ENCODE measurements around the gene BCL2A1. TPM values are rescaled to one million over a fixed set of nuclear protein-coding genes. Genes with fewer than 3 reads are reported as not detected.

The BCL2A1 gene
- total RNA-seq, 2 donors from 2014 or later: not detected

DNA sequence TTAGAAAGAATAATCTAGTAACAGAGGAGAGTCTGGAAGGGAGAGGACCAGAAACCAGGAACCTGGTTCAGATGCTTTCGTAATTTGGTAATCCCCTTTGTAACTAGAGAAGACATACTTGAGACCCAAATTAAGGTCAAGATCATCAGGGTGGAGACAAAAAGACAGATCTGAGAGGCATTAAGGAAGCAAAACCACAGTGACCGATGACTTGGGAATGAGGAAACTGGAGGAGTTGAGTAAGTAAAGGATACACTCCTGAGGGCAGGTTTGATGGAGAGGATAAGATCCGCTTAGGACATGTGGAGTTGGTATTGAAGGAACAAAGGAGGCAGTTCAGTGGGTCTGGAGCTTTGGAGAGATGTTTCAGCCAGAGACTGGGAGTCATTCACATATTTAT, 23.6 kb upstream of the BCL2A1 start:
- Mint-ChIP-seq H3K4me1 (no peaks in the 10 kb centered on the region), H3K9me3 (no peaks in the 10 kb centered on the region), H3K4me3 (no peak overlapping the region), H3K27me3 (ENCODE audit: insufficient read depth) (no peaks in the 10 kb centered on the region), H3K36me3 (ENCODE audit: low read depth) (no peaks in the 10 kb centered on the region), H3K27ac (no peak overlapping the region)
- Histone ChIP-seq H3K27ac (ENCODE audit: low read depth, low read length) (no peak overlapping the region), H3K4me1 (ENCODE audit: control insufficient read depth, insufficient read depth, low read length) (no peaks in the 10 kb centered on the region), H3K9ac (ENCODE audit: extremely low read depth, low read length, poor library complexity, severe bottlenecking) (no peak overlapping the region), H3K27me3 (ENCODE audit: control insufficient read depth, insufficient read depth, low read length, poor library complexity, severe bottlenecking) (no peaks in the 10 kb centered on the region), H3K4me3 (ENCODE audit: low read length) (no peak overlapping the region), H3K9me3 (ENCODE audit: control insufficient read depth, low read length) (no peaks in the 10 kb centered on the region), H3K36me3 (ENCODE audit: control insufficient read depth, insufficient read depth, low read length) (no peaks in the 10 kb centered on the region)
- TF ChIP-seq, protein P1, sequence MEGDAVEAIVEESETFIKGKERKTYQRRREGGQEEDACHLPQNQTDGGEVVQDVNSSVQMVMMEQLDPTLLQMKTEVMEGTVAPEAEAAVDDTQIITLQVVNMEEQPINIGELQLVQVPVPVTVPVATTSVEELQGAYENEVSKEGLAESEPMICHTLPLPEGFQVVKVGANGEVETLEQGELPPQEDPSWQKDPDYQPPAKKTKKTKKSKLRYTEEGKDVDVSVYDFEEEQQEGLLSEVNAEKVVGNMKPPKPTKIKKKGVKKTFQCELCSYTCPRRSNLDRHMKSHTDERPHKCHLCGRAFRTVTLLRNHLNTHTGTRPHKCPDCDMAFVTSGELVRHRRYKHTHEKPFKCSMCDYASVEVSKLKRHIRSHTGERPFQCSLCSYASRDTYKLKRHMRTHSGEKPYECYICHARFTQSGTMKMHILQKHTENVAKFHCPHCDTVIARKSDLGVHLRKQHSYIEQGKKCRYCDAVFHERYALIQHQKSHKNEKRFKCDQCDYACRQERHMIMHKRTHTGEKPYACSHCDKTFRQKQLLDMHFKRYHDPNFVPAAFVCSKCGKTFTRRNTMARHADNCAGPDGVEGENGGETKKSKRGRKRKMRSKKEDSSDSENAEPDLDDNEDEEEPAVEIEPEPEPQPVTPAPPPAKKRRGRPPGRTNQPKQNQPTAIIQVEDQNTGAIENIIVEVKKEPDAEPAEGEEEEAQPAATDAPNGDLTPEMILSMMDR (conservative IDR thresholded peaks at IDR 0.05): no peak
- DNase-seq: no peak
- WGBS, 2 experiments (ENCODE audit: insufficient coverage in 1 of 2, insufficient read length in 1 of 2): 91 to 92% methylated on average over 3 of the region's 3 CpGs

GRCh38 chr15:79991826-79992225, 20.8 kb upstream of the BCL2A1 start:
- no peak overlapping the region for H3K27ac ChIP-seq (ENCODE audit: low read depth, low read length)
- no peaks in the 10 kb centered on the region for H3K4me1 ChIP-seq (ENCODE audit: control insufficient read depth, insufficient read depth, low read length)
- no peak overlapping the region for H3K9ac ChIP-seq (ENCODE audit: extremely low read depth, low read length, poor library complexity, severe bottlenecking)
- TF ChIP-seq, protein P1 (conservative IDR thresholded peaks at IDR 0.05): no peak
- no peaks in the 10 kb centered on the region for H3K36me3 Mint-ChIP-seq (ENCODE audit: low read depth)
- H3K9me3 ChIP-seq (ENCODE audit: control insufficient read depth, low read length): no peaks in the 10 kb centered on the region
- H3K4me3 ChIP-seq (ENCODE audit: low read length): no peak overlapping the region
- no peaks in the 10 kb centered on the region for H3K27me3 Mint-ChIP-seq (ENCODE audit: insufficient read depth)
- H3K4me3 Mint-ChIP-seq: no peak overlapping the region
- H3K4me1 Mint-ChIP-seq: no peaks in the 10 kb centered on the region
- no peaks in the 10 kb centered on the region for H3K27me3 ChIP-seq (ENCODE audit: control insufficient read depth, insufficient read depth, low read length, poor library complexity, severe bottlenecking)
- WGBS, 2 experiments (ENCODE audit: insufficient coverage in 1 of 2, insufficient read length in 1 of 2): 72 to 100% methylated on average over 1 to 4 of the region's 4 CpGs
- H3K27ac Mint-ChIP-seq: no peak overlapping the region
- peaks cover 2% of the 10 kb centered on the region for H3K9me3 Mint-ChIP-seq
- no peaks in the 10 kb centered on the region for H3K36me3 ChIP-seq (ENCODE audit: control insufficient read depth, insufficient read depth, low read length)
- DNase-seq: no peak

DNA sequence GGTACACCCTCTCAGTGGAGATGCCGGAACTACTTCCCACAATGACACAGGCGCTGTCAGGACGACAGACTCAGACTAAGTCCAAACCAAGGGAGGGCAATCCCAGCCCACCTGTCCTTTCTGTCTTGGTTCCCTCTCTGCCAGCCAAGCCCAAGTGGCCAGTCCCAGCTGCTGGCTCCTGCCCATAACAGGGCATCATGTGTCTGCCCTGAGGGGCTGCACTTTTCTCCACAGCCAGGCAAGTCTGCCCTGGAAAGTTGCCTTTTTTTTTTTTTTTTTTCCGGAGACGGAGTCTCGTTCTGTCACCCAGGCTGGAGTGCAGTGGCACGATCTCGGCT, 20.0 kb upstream of the BCL2A1 start:
- H3K9me3 ChIP-seq (ENCODE audit: control insufficient read depth, low read length): no peaks in the 10 kb centered on the region
- no peaks in the 10 kb centered on the region for H3K36me3 ChIP-seq (ENCODE audit: control insufficient read depth, insufficient read depth, low read length)
- no peaks in the 10 kb centered on the region for H3K4me1 Mint-ChIP-seq
- no peak overlapping the region for H3K9ac ChIP-seq (ENCODE audit: extremely low read depth, low read length, poor library complexity, severe bottlenecking)
- no peaks in the 10 kb centered on the region for H3K4me1 ChIP-seq (ENCODE audit: control insufficient read depth, insufficient read depth, low read length)
- H3K27ac Mint-ChIP-seq: no peak overlapping the region
- no peak overlapping the region for H3K27ac ChIP-seq (ENCODE audit: low read depth, low read length)
- H3K27me3 Mint-ChIP-seq (ENCODE audit: insufficient read depth): no peaks in the 10 kb centered on the region
- H3K36me3 Mint-ChIP-seq (ENCODE audit: low read depth): no peaks in the 10 kb centered on the region
- no peak overlapping the region for H3K4me3 Mint-ChIP-seq
- H3K4me3 ChIP-seq (ENCODE audit: low read length): no peak overlapping the region
- DNase-seq: no peak
- peaks cover 2% of the 10 kb centered on the region for H3K9me3 Mint-ChIP-seq
- TF ChIP-seq, protein P1 (conservative IDR thresholded peaks at IDR 0.05): no peak
- WGBS, 2 experiments (ENCODE audit: insufficient coverage in 1 of 2, insufficient read length in 1 of 2): 91 to 100% methylated on average over 5 to 8 of the region's 8 CpGs
- no peaks in the 10 kb centered on the region for H3K27me3 ChIP-seq (ENCODE audit: control insufficient read depth, insufficient read depth, low read length, poor library complexity, severe bottlenecking)

Measured in endodermal cell (in vitro differentiated cells).